Measurements from ENCODE around the gene SAMM50.

SAMM50 gene

DNA sequence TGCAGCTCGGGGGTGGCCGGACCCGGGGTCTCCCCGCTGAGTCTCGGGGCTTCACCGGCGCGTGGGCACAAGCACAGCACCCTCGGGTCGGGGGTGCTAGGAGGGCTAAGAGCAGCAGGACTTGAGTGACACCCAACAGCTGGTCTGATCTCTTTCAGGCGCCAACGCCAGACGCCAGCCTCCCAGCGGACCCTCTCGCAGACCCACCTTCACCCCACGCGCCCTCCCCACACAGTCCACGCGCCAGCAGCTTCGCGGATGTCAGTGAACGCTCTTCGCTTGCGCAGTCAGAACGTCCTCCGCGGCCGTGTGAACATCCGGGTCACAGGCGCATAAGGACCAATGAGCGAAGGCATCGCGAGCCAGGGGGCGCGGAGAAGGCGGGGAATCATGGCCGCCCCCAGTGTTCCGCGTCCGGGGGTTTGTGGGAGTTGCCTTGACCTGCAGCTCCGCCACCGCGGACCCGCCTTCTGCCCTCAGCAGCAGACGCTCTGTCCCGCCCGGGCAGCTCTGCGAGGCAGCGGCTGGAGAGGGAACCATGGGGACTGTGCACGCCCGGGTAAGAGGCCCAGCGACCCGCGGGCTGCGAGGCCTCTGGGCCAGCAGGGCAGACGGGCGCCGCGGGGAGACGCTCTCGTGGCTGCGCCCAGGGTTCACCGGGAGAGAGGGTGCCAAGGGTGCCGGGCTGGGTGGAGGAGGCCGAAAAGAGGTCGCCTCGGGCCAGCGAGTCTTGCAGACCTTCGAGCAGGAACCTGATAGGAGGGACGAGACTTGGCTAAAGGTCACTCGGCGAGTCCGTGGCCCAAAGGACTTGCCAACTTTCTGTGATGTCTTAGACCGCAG, at the start of gene SAMM50:
TSS of gene SAMM50 (plus strand) at position 403 of the 843 bp plus-strand sequence. CDS start at position 539, 136 bp downstream.
- Histone ChIP-seq H3K36me3 (ENCODE audit: control insufficient read depth, insufficient read depth, low read length) (no peaks in the 10 kb centered on the region), H3K27me3 (replicated peaks; ENCODE audit: control insufficient read depth, insufficient read depth, low read length) (no peaks in the 10 kb centered on the region), H3K4me3 (replicated peaks; ENCODE audit: low read depth, low read length) (peak within 1 kb of the TSS; percentile 89)
- DNase-seq (ENCODE audit: extremely low read depth, insufficient read length) = peak; percentile 94
- TF ChIP-seq, protein P1, sequence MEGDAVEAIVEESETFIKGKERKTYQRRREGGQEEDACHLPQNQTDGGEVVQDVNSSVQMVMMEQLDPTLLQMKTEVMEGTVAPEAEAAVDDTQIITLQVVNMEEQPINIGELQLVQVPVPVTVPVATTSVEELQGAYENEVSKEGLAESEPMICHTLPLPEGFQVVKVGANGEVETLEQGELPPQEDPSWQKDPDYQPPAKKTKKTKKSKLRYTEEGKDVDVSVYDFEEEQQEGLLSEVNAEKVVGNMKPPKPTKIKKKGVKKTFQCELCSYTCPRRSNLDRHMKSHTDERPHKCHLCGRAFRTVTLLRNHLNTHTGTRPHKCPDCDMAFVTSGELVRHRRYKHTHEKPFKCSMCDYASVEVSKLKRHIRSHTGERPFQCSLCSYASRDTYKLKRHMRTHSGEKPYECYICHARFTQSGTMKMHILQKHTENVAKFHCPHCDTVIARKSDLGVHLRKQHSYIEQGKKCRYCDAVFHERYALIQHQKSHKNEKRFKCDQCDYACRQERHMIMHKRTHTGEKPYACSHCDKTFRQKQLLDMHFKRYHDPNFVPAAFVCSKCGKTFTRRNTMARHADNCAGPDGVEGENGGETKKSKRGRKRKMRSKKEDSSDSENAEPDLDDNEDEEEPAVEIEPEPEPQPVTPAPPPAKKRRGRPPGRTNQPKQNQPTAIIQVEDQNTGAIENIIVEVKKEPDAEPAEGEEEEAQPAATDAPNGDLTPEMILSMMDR (IDR thresholded peaks at IDR 0.05; ENCODE audit: insufficient read depth, low read length, poor library complexity, severe bottlenecking) = peak; percentile 7

GRCh38 chr22:43905681-43906080, 49.6 kb upstream of the SAMM50 start:
- TF ChIP-seq, protein P1 (IDR thresholded peaks at IDR 0.05; ENCODE audit: insufficient read depth, low read length, poor library complexity, severe bottlenecking) = no peak
- peaks cover 2% of the 10 kb centered on the region for H3K27me3 ChIP-seq (replicated peaks; ENCODE audit: control insufficient read depth, insufficient read depth, low read length)
- DNase-seq (ENCODE audit: extremely low read depth, insufficient read length) = no peak
- no peaks in the 10 kb centered on the region for H3K36me3 ChIP-seq (ENCODE audit: control insufficient read depth, insufficient read depth, low read length)
- H3K4me3 ChIP-seq (replicated peaks; ENCODE audit: low read depth, low read length) = no peak overlapping the region

DNA sequence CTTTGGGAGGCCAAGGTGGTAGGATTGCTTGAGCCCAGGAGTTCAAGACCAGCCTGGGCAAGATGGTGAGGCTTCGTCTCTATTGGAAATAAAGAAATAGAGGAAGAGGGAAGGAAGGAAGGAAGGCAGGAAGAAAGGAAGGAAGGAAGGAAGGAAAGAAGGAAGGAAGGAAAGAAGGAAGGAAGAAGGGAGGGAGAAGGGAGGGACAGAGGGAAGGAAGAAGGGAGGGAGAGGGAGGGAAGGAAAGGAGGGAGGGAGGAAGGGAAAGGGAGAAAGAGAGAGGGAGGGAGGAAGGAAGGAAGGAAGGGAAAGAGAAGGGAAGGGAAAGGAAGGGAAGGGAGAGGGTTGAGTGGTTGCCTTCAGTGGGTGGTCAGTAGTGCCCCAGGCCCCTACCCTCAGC, 45.5 kb upstream of the SAMM50 start:
- H3K4me3 ChIP-seq (replicated peaks; ENCODE audit: low read depth, low read length) = no peak overlapping the region
- TF ChIP-seq, protein P1 (IDR thresholded peaks at IDR 0.05; ENCODE audit: insufficient read depth, low read length, poor library complexity, severe bottlenecking) = no peak
- DNase-seq (ENCODE audit: extremely low read depth, insufficient read length) = no peak

GRCh38 chr22:43910178-43910695, 45.0 kb upstream of the SAMM50 start:
- Histone ChIP-seq H3K27me3 (replicated peaks; ENCODE audit: control insufficient read depth, insufficient read depth, low read length) (peaks cover 2% of the 10 kb centered on the region), H3K4me3 (replicated peaks; ENCODE audit: low read depth, low read length) (no peak overlapping the region), H3K36me3 (ENCODE audit: control insufficient read depth, insufficient read depth, low read length) (no peaks in the 10 kb centered on the region)
- TF ChIP-seq, protein P1 (IDR thresholded peaks at IDR 0.05; ENCODE audit: insufficient read depth, low read length, poor library complexity, severe bottlenecking) = no peak
- DNase-seq (ENCODE audit: extremely low read depth, insufficient read length) = no peak

More for the DNA sequence above, 45.5 kb upstream of the SAMM50 start:
- peaks cover 2% of the 10 kb centered on the region for H3K27me3 ChIP-seq (replicated peaks; ENCODE audit: control insufficient read depth, insufficient read depth, low read length)
- no peaks in the 10 kb centered on the region for H3K36me3 ChIP-seq (ENCODE audit: control insufficient read depth, insufficient read depth, low read length)

- peaks cover 2% of the 10 kb centered on the region for H3K27me3 ChIP-seq (replicated peaks; ENCODE audit: control insufficient read depth, insufficient read depth, low read length)
- H3K4me3 ChIP-seq (replicated peaks; ENCODE audit: low read depth, low read length) = no peak overlapping the region
- H3K36me3 ChIP-seq (ENCODE audit: control insufficient read depth, insufficient read depth, low read length) = no peaks in the 10 kb centered on the region
- TF ChIP-seq, protein P1 (IDR thresholded peaks at IDR 0.05; ENCODE audit: insufficient read depth, low read length, poor library complexity, severe bottlenecking) = no peak
- DNase-seq (ENCODE audit: extremely low read depth, insufficient read length) = no peak
These were observed 43.9 kb upstream of the SAMM50 start for GRCh38 chr22:43911351-43911750.

Measured in GM06990 (cell line).